GM12878 (cell line): ENCODE measurements around the gene NEDD8. TPM values are rescaled to one million over a fixed set of nuclear protein-coding genes. Genes with fewer than 3 reads are reported as not detected.
"Not testable (repeated sequence)": the region's sequence is repeated elsewhere in the genome, so short reads cannot be mapped to it uniquely, and the experiment has no call there.

Experiments used
- ATAC-seq: fragments of 200-7000 bp; cut with Tn5 transposase; 3 replicates; pipeline ENCODE4 v1.9.1; 2020; ENCODE audit warnings: mild to moderate bottlenecking, moderate library complexity
- BruUV-seq: library from RNA; stranded (reverse); fragments of 400-500 nt; replicated peaks from 2 replicates; lab custom pipeline; 2021; lab: Mats Ljungman, UMichigan
- CTCF ChIA-PET: fragments of 300-600 bp; sonication (Branson Sonifier 250); formaldehyde crosslinking; extraction: SDS; loops from one replicate; lab custom pipeline; 2021; ENCODE audit warnings: inconsistent platforms; lab: Yijun Ruan, JAX
- POLR2A ChIA-PET: fragments of 350-600 bp; formaldehyde crosslinking; extraction: SDS; loops from one replicate; lab custom pipeline; 2021; ENCODE audit warnings: inconsistent platforms; lab: Charles Lee
- RAD21 ChIA-PET: fragments of 300-600 bp; sonication (Branson Sonifier 250); formaldehyde crosslinking; loops from one replicate; lab custom pipeline; 2023; ENCODE audit warnings: antibody characterized with exemption; ENCODE audit not compliant: unreplicated experiment; lab: Charles Lee
- SMC1A ChIA-PET: fragments of 300-600 bp; sonication (Branson Sonifier 250); formaldehyde crosslinking; loops from one replicate; lab custom pipeline; 2023; ENCODE audit not compliant: unreplicated experiment, uncharacterized antibody; lab: Charles Lee
- DNase-seq: peaks from one replicate; pipeline ENCODE4 v3.0.0-alpha.2; 2011; ENCODE audit warnings: low read depth, low spot score
- FAIRE-seq: peaks from 3 replicates; lab custom pipeline; 2011; peaks lifted over from hg19 to GRCh38; lab: Jason Lieb, UNC
- H2AFZ ChIP-seq: 2 replicates; pipeline ENCODE4 v1.6.0; 2011; ENCODE audit warnings: low read depth, low read length, control low read depth; ENCODE audit not compliant: control insufficient read depth
- H3K27ac ChIP-seq: 2 replicates; pipeline ENCODE4 v1.5.1; 2011; ENCODE audit warnings: control low read depth; ENCODE audit not compliant: control insufficient read depth, insufficient read depth
- H3K27me3 ChIP-seq, 2 experiments: replicated peaks in 1 of 2; 2 replicates each; pipeline versions ENCODE4 v1.6.0 to v1.6.1; 2011; ENCODE audit warnings: low read length in 1 of 2; ENCODE audit not compliant: control insufficient read depth in 2 of 2, insufficient read depth in 2 of 2
- H3K36me3 ChIP-seq, 2 experiments: 2 replicates each; pipeline ENCODE4 v1.5.1; 2011; ENCODE audit warnings: low read length in 1 of 2; ENCODE audit not compliant: control insufficient read depth in 2 of 2, insufficient read depth in 2 of 2
- H3K4me1 ChIP-seq: 2 replicates; pipeline ENCODE4 v1.6.1; 2011; ENCODE audit warnings: mild to moderate bottlenecking, low read length, moderate library complexity, mixed read lengths; ENCODE audit not compliant: control insufficient read depth, insufficient read depth
- H3K4me2 ChIP-seq: 2 replicates; pipeline ENCODE4 v1.6.0; 2011; ENCODE audit warnings: control low read depth; ENCODE audit not compliant: control insufficient read depth, insufficient read depth
- H3K4me3 ChIP-seq: fragments of 200-600 bp; sonication (generic); 2 replicates; pipeline ENCODE4 v1.5.1; 2016
- H3K79me2 ChIP-seq: 2 replicates; pipeline ENCODE4 v1.6.0; 2011; ENCODE audit warnings: low read length; ENCODE audit not compliant: control insufficient read depth, insufficient read depth
- H3K9ac ChIP-seq: 2 replicates; pipeline ENCODE4 v1.8.0; 2011; ENCODE audit warnings: low read length, control low read depth, mixed read lengths; ENCODE audit not compliant: control insufficient read depth, insufficient read depth
- H3K9me3 ChIP-seq: replicated peaks from 3 replicates; pipeline ENCODE4 v1.5.1; 2011; ENCODE audit warnings: mild to moderate bottlenecking, low read length; ENCODE audit not compliant: control insufficient read depth, insufficient read depth
- H4K20me1 ChIP-seq: 2 replicates; pipeline ENCODE4 v1.6.0; 2011; ENCODE audit not compliant: control insufficient read depth, insufficient read depth
- ASH2L ChIP-seq: fragments of 300-600, 200-600 bp; sonication (generic); IDR thresholded peaks from 2 replicates; pipeline ENCODE4 v1.6.1; 2017; ENCODE audit warnings: low read depth, mild to moderate bottlenecking, borderline replicate concordance
- DPF2 ChIP-seq: fragments of 450-650 bp; IDR thresholded peaks from 2 replicates; pipeline ENCODE4 v1.6.1; 2017; ENCODE audit warnings: mild to moderate bottlenecking
- EED ChIP-seq: sonication (generic); IDR thresholded peaks from 2 replicates; pipeline ENCODE4 v1.6.1; 2016; ENCODE audit warnings: antibody characterized with exemption, low read depth
- ESRRA ChIP-seq: IDR thresholded peaks from 2 replicates; pipeline ENCODE4 v1.6.1; 2012; ENCODE audit warnings: mild to moderate bottlenecking, low read length, improper control_type of control experiment
- MEF2B ChIP-seq: fragments of 450-650 bp; IDR thresholded peaks from 2 replicates; pipeline ENCODE4 v1.6.1; 2018; ENCODE audit warnings: mild to moderate bottlenecking, moderate library complexity; ENCODE audit not compliant: partially characterized antibody, poor library complexity, severe bottlenecking
- RB1 ChIP-seq: fragments of 450-650 bp; formaldehyde crosslinking; IDR thresholded peaks from 2 replicates; pipeline ENCODE4 v1.6.1; 2017; ENCODE audit warnings: mild to moderate bottlenecking, borderline replicate concordance
- RBBP5 ChIP-seq: fragments of 200-600 bp; sonication (generic); conservative IDR thresholded peaks from 2 replicates; pipeline ENCODE4 v1.6.1; 2016
- USF2 ChIP-seq: IDR thresholded peaks from 2 replicates; pipeline ENCODE4 v1.6.1; 2011; ENCODE audit warnings: low read depth, low read length, improper control_type of control experiment, borderline replicate concordance
- ZNF217 ChIP-seq: fragments of 450-650 bp; IDR thresholded peaks from 2 replicates; pipeline ENCODE4 v1.6.1; 2017; ENCODE audit warnings: antibody characterized with exemption, mild to moderate bottlenecking
- WGBS: methylation state at CpG from one replicate; pipeline ENCODE4 v1.1.6; 2016; ENCODE audit warnings: low lambda C conversion rate; ENCODE audit not compliant: insufficient replicate concordance, insufficient coverage; ENCODE audit errors: missing lambda C conversion rate; 5-methylcytosine and 5-hydroxymethylcytosine counted together
- in situ Hi-C: fragments of 300-500 bp; cut with MboI; formaldehyde crosslinking; loops from 9 replicates; pipeline ENCODE4 v1.14.3; 2018; ENCODE audit warnings: mixed read lengths
- intact Hi-C: fragments of 100-400 bp; cut with micrococcal nuclease; formaldehyde crosslinking; loops from one replicate; pipeline ENCODE4 v1.14.2; 2022; ENCODE audit not compliant: unreplicated experiment
- polyA plus RNA-seq, 11 experiments: library from polyadenylated mRNA; depleted of rRNA in 4 of 11; unstranded in 6 of 11; stranded (reverse) in 5 of 11; fragments of >200 nt; fragmentation: Nextera tagmentation in 4 of 11; fragmentation: Illumina TruSeq in 1 of 11; extraction: Ambion mirVana in 4 of 11; extraction: Trizol in 1 of 11; gene quantifications; 1 replicate in 1 of 11; 2 replicates in 10 of 11; pipeline versions ENCODE4 v1.2.1 to v1.2.3, GENCODE V29; 2011 to 2016; ENCODE audit warnings: inconsistent platforms in 2 of 11, missing spikeins in 2 of 11, low read depth in 1 of 11
- total RNA-seq, 4 experiments: library from RNA; depleted of rRNA in 3 of 4; stranded (reverse); fragments of >200 nt in 3 of 4; fragmentation: Illumina TruSeq in 1 of 4; extraction: Trizol in 1 of 4; gene quantifications; 2 replicates each; pipeline versions ENCODE4 v1.2.1 to v1.2.3, GENCODE V29; 2013 to 2021
- TF ChIP-seq, protein P1 (sequence below): fragments of 450-650 bp; conservative IDR thresholded peaks from 2 replicates; pipeline ENCODE4 v1.6.1; 2017; ENCODE audit warnings: mild to moderate bottlenecking, moderate library complexity

NEDD8 gene
- total and polyA plus RNA-seq, 10 of the 15 experiments (the other 5 are each of a cell fraction or from before 2014, with no cell fraction given) = 164 to 991 (median 300) TPM

DNA sequence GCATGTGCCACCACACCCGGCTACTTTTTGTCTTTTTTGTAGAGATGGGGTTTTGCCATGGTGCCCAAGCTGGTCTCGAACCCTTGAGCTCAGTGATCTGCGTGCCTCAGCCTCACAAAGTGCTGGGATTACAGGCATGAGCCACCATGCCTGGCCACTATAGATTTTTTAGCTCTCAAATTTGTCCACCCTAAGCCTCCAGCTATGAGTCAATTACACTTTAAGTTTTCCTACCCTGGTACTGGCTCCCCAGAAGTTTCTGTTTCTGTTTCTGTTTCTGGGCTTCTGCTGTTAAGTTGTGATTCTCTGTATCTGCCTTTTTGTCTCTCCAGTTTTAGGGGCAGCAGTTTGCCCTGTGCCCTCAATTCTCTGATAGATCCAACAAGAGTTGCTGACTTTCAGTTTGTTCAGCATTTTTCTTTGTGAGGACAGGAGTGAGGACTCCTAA lies 14.6 kb upstream of the NEDD8 start (continued):
- TF ChIP-seq ESRRA = no peak
- peak; percentile 52 for TF ChIP-seq EED
- TF ChIP-seq RBBP5 = 0 out of 2 replicates have a peak, but pooled peaks have one; percentile 81
- no peak for TF ChIP-seq MEF2B
- 0 out of 2 replicates have a peak, but pooled peaks have one; percentile 52 for TF ChIP-seq ZNF217
- no peak for TF ChIP-seq RB1
- TF ChIP-seq, protein P1, sequence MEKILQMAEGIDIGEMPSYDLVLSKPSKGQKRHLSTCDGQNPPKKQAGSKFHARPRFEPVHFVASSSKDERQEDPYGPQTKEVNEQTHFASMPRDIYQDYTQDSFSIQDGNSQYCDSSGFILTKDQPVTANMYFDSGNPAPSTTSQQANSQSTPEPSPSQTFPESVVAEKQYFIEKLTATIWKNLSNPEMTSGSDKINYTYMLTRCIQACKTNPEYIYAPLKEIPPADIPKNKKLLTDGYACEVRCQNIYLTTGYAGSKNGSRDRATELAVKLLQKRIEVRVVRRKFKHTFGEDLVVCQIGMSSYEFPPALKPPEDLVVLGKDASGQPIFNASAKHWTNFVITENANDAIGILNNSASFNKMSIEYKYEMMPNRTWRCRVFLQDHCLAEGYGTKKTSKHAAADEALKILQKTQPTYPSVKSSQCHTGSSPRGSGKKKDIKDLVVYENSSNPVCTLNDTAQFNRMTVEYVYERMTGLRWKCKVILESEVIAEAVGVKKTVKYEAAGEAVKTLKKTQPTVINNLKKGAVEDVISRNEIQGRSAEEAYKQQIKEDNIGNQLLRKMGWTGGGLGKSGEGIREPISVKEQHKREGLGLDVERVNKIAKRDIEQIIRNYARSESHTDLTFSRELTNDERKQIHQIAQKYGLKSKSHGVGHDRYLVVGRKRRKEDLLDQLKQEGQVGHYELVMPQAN = no peak
- peak; percentile 95; the same call in 1 of the 2 replicates for TF ChIP-seq ASH2L
- TF ChIP-seq USF2 = no peak
- TF ChIP-seq DPF2 = peak; percentile 63

DNA sequence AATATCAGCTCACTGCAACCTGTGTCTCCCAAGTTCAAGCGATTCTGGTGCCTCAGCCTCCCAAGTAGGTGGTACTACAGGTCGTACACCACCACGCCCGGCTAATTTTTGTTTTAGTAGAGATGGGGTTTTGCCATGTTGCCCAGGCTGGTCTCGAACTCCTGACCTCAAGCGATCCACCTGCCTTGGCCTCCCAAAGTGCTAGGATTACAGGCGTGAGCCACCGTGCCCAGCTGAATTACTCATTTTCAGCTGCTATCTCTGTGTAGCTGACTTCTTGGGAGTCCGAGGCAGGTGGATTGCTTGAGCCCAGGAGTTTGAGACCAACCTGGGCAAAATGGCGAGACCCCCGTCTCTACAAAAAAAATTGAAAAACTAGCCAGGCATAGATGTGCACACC lies 13.2 kb upstream of the NEDD8 start:
- ATAC-seq, intact Hi-C loops, H3K27ac ChIP-seq, FAIRE-seq, in situ Hi-C loops, H4K20me1 ChIP-seq, H3K27me3 ChIP-seq, BruUV-seq, H3K4me2 ChIP-seq, H3K4me3 ChIP-seq, H3K9me3 ChIP-seq, H3K36me3 ChIP-seq, DNase-seq, H2AFZ ChIP-seq, H3K9ac ChIP-seq: not testable (repeated sequence)
- POLR2A ChIA-PET = interaction anchor here (0.7 to 9.2 kb wide), 8 partner anchors 26 to 209 kb away, joined by 3 to 171 read pairs (median 4); partner anchors contain the start of genes CHMP4A, DHRS1, NOP9 and RABGGTA
- peaks cover 41% of the 10 kb centered on the region for H3K4me1 ChIP-seq
- WGBS = 98% methylated on average over 11 of the region's 11 CpGs
- peaks cover 14% of the 10 kb centered on the region for H3K79me2 ChIP-seq
- RAD21 ChIA-PET = interaction anchor here (1.0 to 7.2 kb wide), 5 partner anchors 27 to 109 kb away, joined by 4 to 231 read pairs (median 27); partner anchors contain the start of genes CIDEB, DHRS1, NOP9 and PSME1
- SMC1A ChIA-PET = interaction anchor here (0.6 to 11.0 kb wide), 10 partner anchors 20 to 693 kb away, joined by 3 to 201 read pairs (median 9); partner anchors contain the start of genes CIDEB, DHRS1, NOP9 and RABGGTA
- CTCF ChIA-PET = interaction anchor here (0.8 to 12.3 kb wide), 9 partner anchors 32 to 191 kb away, joined by 3 to 368 read pairs (median 9); partner anchors contain the start of genes CHMP4A, CIDEB, DHRS1 and LTB4R
